Measurements from ENCODE around the gene LCN10.
A peak's percentile ranks its signal among the peaks of the same experiment; 100 is the strongest.
"Not testable (repeated sequence)": the region's sequence is repeated elsewhere in the genome, so short reads cannot be mapped to it uniquely, and the experiment has no call there.

LCN10 gene

DNA sequence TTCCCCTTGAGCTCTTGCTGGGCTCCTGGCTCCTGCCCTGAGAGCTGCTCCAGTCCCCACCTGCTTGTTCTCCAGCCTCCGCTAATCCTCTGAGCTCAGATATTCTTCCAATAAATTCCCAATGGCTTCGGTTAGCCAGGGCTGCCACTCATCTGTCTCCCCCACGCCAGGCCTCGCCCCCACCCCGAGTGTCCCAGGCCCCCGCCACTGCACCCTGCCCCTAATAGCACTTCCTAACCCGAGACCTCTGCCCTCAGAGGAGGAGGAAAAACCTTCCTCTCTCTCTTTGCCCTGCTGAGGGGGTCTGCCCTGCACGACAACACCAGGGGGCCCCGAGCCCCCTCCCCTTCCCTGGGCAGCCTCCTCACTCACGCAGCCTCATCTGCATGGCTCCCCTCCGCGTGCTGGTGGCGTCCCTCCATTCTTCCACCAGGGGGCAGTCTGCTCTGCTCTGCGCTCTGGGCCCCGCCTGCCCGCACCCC is 27.0 kb upstream of the LCN10 start:
- DNase-seq: no peak

DNA sequence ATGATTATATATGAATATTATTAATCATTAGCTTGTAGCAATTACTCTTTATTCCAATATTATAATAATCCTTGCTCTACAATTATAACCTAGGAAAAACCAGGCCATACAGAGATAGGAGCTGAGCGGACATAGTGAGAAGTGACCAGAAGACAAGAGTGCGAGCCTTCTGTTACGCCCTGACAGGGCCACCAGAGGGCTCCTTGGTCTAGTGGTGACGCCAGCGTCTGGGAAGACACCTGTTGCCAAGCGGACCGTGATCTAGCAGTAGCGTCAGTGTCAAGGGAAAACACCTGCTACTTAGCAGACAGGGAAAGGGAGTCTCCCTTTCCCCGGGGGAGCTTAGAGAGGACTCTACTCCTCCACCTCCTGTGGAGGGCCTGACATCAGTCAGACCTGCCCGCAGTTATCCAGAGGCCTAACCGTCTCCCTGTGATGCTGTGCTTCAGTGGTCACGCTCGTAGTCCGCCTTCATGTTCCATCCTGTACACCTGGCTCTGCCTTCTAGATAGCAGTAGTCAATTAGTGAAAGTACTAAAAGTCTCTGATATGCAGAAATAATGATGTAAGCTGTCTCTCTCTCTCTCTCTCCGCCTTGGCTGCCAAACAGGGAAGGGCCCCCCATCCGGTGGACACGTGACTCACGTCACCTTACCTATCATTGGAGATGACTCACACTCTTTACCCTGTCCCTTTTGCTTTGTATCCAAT is 23.8 kb upstream of the LCN10 start:
- DNase-seq: peak; percentile 26

DNA sequence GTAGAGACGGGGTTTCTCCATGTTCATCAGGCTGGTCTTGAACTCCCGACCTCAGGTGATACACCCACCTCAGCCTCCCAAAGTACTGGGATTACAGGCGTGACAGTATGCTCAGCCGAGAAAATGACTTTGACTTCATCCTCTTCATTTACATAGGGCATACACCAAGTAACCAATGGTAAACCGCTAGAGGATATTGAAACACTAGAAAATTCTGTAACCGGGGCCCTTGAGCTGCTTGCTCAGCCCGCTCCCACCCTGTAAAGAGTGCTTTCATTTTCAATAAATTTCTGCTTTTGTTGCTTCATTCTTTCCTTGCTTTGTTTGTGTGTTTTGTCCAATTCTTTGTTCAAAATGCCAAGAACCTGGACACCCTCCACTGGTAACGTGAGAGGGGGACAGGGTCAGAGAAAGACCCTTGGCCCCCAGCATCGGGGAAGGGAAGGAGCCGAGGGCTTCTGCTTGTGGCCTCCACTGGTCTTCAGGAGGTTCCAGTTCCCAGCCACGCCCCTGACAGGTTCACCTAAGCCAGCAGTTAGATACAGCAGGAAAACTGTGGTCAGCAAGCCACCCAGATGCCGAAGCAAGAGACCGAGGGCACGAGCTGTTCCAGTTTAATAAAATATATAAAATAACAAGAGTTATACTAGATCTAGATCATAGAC is 23.1 kb upstream of the LCN10 start:
- not testable (repeated sequence) for DNase-seq

DNA sequence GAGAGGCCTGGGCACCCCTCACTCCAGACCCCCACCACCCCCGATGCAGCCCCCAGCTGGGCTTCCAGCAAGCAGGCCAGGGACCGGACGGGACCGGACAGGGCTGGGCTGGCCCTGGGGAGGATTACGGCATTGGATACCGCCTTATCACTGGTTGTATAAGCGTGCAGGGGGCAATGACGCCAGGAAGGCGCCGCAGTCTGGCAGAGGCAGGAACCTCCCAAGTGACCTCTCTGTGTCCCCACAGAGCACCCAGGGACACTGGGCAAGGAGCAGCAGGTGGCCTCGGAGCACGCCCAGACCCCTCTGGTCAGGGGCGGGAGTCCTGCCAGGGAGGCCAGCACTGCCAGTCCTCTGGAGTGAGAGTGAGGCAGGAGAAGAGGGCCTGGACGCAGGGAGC is 22.3 kb upstream of the LCN10 start:
- no peak for DNase-seq

DNA sequence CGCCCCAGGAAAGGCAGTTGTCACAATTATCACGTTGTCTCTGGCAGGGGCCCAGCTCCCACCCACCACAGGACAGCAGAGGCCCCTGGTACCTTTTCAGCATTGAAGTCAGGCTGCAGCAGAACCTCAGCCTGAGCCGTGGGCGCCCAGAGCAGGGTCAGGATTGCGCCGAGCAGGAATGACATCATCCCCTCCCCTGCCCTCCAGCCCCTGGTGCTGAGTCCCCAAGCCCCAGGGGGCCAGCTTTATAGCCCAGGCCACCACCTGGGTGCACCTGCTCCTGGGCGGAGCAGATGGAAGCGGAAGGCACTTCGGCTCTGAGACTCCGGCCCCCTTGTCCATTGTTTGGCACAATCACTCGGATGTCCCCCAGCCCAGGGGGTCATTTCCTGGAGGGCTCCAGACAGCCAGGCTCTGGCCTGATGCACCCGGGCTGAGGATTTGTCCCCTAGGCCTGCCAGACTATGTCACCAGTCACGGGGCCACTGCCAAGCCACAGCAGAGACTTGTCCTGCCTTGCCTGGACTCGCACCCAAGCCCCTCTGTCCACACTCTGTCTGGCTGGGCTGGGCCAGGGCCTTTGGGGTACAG is 21.7 kb upstream of the LCN10 start, which contains the start of gene LCN15:
Gene LCN15 (minus strand): TSS at position 218 of the 591 bp plus-strand sequence. CDS start 30 bp downstream, at position 188.
- no peak for DNase-seq

DNA sequence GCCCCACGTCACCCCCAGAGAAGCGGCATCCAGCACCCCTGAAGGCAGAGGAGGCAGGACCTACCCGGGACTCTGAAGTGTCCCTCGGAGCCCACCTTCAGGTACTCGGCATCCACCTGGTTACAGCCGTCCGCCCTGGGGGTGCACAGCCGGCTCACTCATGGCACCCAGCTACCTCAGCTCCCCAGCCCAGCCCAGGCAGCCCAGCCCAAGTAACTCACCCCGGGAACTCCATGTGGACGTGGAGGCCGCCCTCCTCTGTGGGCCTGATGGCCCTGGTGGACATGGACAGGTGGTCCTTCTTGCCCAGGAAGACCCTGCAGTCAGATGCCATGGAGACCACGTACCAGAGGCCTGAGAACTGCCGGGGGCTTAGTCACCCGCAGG is 20.9 kb upstream of the LCN10 start:
- no peak for DNase-seq

DNA sequence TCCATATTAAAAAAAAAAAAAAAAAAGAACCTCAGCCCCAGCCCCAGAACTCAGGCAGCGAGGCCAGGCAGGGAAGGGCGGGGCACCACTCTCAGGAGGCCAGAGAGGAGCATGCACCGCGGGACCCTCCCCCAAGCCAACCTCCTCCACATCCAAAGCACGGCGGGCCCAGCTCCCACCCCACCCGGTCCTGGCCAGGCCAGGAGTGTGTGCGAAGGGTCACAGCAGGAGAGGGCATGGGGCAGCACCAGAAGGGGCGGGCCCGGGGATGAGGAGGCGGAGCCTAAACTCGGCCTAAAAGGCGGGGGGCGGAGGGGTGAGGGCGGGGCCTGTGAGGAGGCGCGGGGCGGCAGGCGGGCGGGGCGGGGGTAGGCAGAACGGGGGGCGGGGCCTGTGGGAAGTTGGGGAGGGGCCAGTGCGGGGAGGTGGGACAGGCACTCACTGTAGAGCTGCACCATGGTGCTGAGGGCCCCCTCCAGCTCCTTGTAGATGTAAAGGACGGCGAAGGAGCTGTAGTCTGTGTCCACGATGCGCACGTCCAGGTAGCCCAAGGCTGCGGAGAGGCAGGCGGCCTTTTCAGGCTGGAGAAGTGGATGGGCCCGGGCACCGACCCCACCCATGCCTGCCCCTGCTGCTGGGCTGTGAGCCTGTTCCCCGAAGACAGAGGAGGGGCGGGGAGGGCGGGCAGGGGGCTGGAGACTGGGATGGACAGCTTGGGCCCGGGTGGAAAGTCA is 20.3 kb upstream of the LCN10 start:
- DNase-seq: no peak

DNA sequence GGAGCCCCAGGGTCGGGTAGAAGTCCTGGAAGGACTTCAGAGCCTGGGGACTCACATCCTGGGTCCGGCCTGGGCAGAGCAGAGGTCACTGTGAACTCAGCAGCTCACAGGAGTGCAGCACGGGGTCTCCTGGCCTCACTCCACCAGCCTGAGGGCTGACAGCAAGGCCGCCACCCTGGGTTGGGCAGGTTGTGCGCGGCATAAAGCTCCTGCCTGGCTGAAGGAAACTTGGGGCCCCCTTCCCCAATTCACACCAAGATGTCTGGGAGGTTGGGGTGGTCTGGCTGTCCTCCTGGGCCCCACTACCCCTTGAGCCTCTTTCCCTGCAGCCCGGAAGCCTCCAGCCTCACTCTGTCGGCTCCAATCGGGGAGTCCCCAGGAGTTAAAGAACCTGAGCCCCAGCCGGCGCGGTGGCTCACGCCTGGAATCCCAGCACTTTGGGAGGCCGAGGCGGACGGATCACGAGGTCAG is 19.5 kb upstream of the LCN10 start:
- no peak for DNase-seq

DNA sequence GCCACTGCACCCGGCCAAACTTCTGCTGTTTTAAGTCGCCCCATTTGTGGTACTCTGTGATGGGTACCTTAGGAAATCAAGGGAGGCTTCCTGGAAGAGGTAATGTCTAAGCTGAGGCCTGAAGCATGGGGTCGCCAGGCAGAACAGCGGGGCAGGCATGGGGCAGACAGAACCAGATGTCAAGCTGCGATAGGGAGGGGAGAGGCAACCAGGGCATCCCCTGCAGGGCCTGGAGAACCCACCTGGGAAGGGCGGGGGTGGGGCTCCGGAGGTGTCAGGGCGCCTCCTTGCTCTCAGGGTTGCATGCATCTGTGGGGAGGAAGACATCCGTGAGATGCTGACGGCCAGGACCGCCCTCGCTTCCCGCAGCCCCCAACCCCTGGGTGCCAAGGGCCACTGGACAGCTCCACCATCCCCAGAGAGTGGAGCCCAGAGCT is 18.8 kb upstream of the LCN10 start:
- no peak for DNase-seq

DNA sequence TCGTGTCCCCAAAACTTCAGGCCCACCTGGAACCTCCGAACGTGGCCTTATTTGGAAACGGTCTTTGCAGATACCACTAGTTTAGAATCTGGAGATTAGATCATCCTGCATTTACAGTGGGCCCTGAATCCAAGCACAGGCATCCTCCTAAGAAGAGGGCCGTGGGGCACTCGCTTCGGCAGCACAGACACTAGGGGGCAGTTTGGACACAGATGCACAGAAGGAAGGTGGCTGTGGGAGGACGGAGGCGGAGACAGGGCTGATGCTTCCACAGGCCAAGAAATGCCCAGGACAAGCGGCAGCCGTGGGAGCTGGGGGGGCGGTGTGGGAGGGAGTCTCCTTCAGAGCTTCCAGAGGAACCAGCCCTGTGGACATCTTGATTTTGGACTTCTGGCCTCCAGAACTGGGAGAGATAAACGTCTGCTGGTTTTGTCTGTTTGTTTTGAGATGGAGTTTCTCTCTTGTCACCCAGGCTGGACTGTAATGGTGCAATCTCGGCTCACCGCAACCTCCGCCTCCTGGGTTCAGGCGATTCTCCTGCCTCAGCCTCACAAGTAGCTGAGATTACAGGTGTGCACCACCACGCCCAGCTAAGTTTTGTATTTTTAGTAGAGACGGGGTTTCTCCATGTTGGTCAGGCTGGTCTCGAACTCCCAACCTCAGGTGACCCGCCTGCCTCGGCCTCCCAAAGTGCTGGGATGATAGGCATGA is 18.2 kb upstream of the LCN10 start:
- DNase-seq: not testable (repeated sequence)

DNA sequence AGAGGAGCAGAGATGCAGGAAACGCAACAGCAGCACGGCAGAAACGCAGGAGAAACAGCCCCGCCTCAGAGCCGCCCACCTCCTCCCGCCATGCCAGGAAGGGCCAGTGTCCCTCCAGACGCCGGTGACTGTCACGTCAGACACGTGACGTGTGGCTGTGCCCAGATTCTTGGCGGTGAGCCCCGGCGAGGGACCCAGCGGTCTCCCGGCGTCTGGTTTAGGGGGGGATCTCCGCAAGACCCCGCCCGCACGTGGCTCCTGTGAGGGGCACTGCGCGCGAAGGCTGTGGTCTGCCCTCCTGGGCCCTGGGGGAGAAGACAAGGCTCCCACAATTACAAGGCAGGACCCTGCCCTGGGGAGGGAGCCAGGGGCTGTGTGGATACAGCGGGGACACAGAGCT is 17.7 kb upstream of the LCN10 start:
- no peak for DNase-seq

DNA sequence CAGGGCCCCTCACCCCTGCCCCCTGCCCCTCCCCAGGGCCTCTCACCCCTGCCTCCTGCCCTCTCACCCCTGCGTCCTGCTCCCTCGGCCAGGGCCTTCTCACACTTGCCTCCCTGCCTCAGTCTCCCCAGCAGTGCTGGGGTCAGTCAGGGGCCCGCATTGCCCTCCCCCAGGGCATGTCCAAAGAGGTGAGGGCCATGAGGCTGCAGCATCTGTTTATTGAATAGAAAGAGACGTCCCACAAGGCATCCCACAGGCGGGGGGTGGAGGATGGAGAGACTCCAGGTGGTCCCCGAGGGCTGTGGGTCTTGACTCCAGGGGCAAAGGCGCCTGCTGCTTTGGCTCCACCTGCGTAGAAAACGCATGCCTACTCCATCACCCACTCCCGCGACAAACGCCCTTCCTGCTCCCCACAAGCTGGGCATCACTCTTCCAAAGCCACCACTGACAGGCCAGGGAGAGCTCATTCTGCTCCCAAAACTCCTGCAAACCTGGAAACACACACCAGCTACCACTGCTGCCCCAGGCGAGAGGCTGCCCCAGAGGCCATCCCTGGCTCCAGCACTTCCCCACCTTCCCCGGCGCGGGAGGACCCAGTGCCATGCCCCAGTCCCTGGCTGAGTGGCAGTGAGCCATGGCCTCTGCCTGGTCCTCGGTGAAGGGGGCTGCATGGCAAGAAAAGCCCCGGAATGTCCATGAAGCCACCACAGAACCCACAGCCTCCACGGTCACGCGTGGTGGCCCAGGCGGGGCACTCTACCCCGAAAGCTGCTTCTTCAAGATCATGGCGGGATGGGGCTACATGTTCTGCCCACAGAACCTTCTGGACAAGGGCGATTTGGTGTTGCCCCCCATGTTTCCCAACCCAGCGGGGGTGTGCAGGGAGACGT is 16.9 kb upstream of the LCN10 start:
- DNase-seq: no peak

DNA sequence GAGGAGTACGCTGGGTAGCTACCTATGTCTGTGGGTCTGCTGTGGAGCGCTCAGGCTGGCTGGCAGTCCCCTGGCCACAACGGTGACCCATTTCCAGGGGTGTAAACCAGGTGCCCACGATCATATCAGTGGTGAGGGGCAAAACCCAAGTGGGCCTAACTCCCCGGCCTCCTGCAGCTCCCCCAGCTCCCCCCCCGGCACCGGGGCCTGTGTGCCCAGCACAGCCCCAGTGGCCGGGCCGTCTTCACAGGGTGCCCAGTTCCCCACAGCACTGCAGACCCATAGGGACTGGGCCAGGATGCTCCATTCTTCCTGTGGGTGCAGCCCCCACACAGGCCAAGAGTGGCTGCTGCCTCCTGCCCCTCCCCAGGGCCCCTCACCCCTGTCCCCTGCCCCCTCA is 16.3 kb upstream of the LCN10 start:
- DNase-seq: no peak

DNA sequence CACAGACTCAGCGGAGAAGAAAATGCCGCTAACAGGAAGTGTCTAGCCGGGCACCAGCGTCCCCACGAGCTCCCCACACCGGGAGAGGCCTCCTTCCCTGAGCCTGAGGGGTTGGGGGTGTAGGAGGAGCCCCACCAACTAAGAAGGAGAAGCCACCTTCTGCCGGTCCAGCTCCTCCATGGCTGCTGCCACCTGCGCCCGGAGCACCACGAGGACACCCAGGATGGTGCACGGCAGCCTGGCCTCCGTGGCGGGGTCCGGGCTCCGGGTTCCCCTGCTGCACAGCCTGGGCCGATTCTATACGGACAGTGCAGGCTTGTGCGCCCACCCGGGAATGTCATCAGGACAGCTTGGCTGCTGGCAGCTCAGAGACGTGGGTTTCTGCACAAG is 15.0 kb upstream of the LCN10 start:
- no peak for DNase-seq

DNA sequence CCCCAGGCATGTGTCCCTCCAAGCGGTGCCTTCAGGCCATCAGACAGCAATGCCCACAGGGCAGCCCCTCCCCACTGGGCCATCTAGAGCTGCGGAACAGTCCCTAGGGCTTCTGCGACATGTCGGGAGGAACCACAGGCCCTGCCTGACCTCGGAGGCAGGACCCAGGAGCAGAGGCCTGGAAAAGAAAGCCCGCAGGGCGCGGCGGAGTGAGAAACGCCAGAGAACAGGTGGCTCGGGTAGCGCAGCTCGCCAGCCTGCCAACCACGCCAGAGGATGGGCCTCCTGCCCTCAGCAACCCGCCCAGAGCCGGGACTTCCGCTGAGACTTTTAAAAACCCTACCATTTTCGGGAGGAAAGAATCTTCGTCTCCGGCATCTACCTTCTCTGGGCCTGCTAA is 14.6 kb upstream of the LCN10 start:
- DNase-seq: no peak

DNA sequence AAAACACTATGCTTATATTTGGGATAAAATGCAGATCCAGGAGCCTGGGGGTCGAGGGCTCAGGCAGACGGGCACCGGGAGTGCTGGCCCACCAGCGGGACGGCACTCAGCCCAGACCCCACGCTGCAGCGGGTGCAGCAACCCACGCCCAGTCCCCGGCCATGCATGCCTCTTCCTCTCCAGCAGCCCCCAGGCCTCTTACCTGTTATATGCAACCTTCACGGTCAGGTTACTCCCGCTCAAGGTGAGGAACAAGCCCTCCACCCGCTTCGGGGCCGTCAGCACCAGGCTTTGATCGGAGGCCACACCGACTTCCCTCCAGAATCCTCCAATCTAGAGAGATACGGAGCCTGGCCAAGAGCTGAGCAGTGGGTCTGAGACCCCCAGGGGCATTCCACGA is 14.1 kb upstream of the LCN10 start:
- DNase-seq: no peak

DNA sequence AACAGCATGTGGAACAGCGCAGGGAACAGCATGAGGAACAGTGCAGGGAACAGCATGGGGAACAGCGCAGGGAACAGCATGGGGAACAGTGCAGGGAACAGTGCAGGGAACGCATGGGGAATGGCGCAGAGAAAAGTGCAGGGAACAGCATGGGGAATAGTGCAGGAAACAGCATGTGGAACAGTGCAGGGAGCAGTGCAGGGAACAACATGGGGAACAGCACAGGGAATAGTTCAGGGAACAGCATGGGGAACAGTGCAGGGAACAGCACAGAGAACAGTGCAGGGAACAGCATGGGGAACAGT is 13.3 kb upstream of the LCN10 start:
- no peak for DNase-seq

DNA sequence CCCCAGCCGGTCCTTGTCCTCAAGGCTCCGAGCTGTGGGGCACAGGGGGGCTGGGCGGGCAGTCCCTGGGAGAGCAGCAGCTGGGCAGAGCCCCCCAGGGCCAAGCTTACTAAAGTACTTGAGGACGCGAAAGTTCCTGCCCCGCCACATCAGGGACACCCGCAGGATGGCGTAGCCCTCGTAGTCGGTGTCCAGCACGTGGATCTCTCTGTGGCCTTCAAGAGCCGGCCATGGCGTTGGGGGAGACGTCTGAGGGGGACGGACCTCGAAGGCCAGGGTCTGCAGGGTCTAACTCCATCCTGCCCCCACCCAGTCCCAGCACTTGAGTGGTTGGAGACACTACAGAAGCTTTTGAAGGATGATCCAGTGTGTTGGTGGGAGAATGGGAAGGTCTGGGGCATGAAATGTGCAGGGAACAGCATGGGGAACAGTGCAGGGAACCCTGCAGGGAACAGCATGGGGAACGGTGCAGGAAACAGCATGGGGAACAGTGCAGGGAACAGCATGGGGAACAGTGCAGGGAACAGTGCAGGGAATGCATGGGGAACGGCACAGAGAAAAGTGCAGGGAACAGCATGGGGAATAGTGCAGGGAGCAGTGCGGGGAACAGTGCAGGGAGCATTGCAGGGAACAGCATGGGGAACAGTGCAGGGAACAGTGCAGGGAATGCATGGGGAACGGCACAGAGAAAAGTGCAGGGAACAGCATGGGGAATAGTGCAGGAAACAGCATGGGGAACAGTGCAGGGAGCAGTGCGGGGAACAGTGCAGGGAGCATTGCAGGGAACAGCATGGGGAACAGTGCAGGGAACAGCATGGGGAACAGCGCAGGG is 12.8 kb upstream of the LCN10 start:
- not testable (repeated sequence) for DNase-seq

DNA sequence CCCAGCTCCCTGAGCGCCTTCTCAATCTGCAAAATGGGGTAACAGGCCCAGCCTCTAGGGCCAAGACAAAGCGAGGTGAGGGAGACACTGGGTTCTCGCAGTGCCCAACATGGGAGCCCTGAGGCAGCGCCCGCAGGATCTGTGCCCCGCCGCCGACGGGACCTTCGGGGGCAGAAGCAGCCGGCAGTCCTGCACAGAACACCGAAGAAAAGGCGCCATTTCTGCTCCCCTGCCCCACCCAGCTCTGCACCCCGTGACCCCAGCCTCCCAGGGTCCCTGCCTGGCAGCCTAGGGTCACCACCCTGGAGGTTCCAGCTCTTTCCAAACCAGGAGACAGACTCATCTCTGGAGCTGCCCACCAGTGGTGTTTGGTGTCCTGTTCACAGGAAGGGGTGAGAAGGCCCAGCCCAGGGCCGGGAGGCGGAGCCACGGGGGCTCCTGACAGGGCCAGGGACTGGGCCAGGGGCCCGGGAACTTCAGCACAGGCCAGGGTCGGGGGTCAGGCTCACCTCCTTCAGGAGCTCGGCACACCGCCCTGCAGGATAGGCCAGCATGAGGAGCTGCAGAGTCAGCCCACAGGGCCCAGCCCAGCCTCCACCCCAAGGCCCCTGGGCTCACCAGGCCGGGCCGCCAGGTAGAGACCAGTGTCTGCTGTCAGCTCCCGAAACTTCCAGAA is 12.0 kb upstream of the LCN10 start:
- DNase-seq: no peak

DNA sequence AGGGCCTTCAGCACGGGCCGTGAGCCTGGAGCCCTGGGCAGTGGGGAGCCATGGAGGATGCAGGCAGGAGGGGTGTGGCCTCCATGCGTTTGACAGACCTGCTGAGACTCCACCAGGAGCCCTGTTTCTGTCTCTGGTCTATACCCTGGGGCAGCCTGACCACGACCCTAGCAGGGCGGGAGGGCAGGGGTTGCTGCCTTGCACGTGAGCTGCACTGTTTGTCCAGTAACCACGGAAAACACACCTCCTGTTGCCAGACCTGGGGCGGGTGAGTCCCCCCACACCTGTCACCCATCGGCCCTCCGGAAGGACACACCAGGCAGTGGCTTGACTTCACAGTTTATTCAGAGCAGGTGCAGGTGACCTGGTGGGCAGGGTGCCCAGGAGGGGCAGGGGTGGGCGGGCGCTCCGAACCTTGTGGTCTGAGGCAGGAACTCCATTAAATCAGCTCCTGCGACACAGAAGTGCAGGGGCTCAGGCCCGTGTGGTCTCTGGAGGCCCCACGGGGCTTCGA is 11.4 kb upstream of the LCN10 start:
- DNase-seq: no peak
